ENCODE results near the gene PSD2.

DNA sequence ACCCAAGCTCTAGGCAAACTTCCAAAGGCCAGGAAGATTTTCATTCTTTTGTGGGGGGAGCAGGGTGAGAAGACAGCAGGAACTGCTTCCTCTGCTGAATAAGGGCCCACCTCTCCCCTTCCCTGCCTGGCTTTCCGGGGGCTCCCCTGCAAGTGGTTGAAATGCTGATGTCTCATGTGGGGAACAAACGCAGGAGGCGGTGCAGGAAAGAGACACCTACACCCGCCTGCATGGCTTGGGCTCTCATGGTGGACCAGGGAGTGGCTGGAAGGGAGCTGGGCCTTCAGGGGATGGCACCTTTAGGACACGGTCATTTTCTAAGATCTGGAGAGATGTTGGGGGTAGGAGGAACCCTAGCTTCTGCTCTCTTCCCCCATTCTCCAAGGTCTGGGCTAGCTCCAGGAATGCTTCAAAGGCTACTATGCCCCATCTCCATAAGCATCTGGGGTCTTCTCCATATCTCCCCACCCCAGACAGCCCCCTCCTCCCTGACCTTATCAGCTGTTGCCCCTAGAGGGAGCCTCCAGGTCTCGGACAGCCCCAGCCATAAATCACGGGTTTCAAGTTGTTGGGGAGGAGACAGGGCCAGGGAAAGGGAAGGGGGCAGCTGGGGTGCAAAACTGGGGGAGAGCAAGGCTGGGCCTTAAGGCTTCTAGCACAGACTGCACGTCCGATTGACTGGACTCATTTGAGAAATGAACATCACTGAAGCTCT is 76.6 kb downstream of the PSD2 start:
- TF ChIP-seq CTCF (IDR thresholded peaks at IDR 0.05), result no peak
- no peak for TF ChIP-seq POLR2A (IDR thresholded peaks at IDR 0.05)

Measured in heart left ventricle (tissue), 13 donors.